ENCODE data around the gene USP15. TPM values are rescaled to one million over a fixed set of nuclear protein-coding genes. Genes with fewer than 3 reads are reported as not detected.

USP15 gene
- polyA plus RNA-seq, 1 donor (not counting 4 experiments of a cell fraction or from before 2014, with no cell fraction given) = 66.5 TPM

DNA sequence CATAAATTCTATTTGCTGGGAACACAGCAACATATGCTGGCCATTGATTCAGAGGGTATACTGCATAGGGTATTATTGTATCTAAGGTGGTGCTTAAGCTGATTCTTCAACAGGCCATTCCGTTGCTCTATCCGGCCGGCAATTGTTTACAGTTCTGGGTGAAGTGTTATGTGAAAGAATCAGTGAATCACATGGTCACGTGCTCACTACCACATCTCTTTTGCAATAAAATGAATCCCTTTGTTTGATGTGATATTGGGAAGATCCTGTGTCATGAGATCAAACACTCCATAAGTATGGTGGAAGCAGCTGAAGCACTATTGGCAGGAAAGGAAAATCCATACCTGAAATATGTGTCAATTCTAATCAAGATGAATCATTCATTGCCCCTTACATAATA is 7.6 kb upstream of the USP15 start:
- no peaks in the 10 kb centered on the region for H3K27me3 ChIP-seq (ENCODE audit: control insufficient read depth, extremely low read depth, insufficient read depth, low read length)
- H3K9me3 ChIP-seq (ENCODE audit: control insufficient read depth, low read depth, low read length) = no peaks in the 10 kb centered on the region
- no peaks in the 10 kb centered on the region for H4K20me1 ChIP-seq (ENCODE audit: control insufficient read depth, extremely low read depth, insufficient read depth, low read length)
- H3K27ac ChIP-seq (ENCODE audit: control insufficient read depth, insufficient read depth, low read length) = no peak overlapping the region
- TF ChIP-seq, protein P1, sequence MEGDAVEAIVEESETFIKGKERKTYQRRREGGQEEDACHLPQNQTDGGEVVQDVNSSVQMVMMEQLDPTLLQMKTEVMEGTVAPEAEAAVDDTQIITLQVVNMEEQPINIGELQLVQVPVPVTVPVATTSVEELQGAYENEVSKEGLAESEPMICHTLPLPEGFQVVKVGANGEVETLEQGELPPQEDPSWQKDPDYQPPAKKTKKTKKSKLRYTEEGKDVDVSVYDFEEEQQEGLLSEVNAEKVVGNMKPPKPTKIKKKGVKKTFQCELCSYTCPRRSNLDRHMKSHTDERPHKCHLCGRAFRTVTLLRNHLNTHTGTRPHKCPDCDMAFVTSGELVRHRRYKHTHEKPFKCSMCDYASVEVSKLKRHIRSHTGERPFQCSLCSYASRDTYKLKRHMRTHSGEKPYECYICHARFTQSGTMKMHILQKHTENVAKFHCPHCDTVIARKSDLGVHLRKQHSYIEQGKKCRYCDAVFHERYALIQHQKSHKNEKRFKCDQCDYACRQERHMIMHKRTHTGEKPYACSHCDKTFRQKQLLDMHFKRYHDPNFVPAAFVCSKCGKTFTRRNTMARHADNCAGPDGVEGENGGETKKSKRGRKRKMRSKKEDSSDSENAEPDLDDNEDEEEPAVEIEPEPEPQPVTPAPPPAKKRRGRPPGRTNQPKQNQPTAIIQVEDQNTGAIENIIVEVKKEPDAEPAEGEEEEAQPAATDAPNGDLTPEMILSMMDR (optimal IDR thresholded peaks at IDR 0.05 in 1 of 3, IDR thresholded peaks at IDR 0.05 in 1 of 3, conservative IDR thresholded peaks at IDR 0.05 in 1 of 3; ENCODE audit: extremely low read depth in 1 of 3, insufficient read depth in 2 of 3, low read length in 3 of 3) = no peak
- TF ChIP-seq EZH2 (IDR thresholded peaks at IDR 0.05; ENCODE audit: low read length) = no peak
- H3K9me1 ChIP-seq (ENCODE audit: control insufficient read depth, extremely low read depth, insufficient read depth, low read length) = no peaks in the 10 kb centered on the region
- no peak overlapping the region for H3K4me2 ChIP-seq (ENCODE audit: control insufficient read depth, extremely low read depth, insufficient read depth, low read depth, low read length)
- dilution Hi-C loops (cut with MboI; ENCODE audit: extremely low pct_ligation_motif_present, low sequenced_read_pairs) = no loop called here
- H3K79me2 ChIP-seq (ENCODE audit: control insufficient read depth, insufficient read depth, low read length) = no peaks in the 10 kb centered on the region
- no peak overlapping the region for H2AFZ ChIP-seq (ENCODE audit: control insufficient read depth, low read length)
- FAIRE-seq = no peak
- H3K4me3 ChIP-seq (ENCODE audit: control insufficient read depth in 2 of 3, extremely low read depth in 1 of 3, insufficient read depth in 2 of 3, low read depth in 1 of 3, low read length in 3 of 3) = no peak overlapping the region
- H3K36me3 ChIP-seq (ENCODE audit: control insufficient read depth in 2 of 2, extremely low read depth in 1 of 2, insufficient read depth in 2 of 2, low read length in 2 of 2) = no peaks in the 10 kb centered on the region
- no peak for DNase-seq (ENCODE audit: low read depth, low spot score)
- H3K4me1 ChIP-seq (ENCODE audit: control insufficient read depth, extremely low read depth, insufficient read depth, low read length) = peaks cover 29% of the 10 kb centered on the region
- H3K9ac ChIP-seq (ENCODE audit: control insufficient read depth, extremely low read depth, insufficient read depth, low read length) = no peak overlapping the region

DNA sequence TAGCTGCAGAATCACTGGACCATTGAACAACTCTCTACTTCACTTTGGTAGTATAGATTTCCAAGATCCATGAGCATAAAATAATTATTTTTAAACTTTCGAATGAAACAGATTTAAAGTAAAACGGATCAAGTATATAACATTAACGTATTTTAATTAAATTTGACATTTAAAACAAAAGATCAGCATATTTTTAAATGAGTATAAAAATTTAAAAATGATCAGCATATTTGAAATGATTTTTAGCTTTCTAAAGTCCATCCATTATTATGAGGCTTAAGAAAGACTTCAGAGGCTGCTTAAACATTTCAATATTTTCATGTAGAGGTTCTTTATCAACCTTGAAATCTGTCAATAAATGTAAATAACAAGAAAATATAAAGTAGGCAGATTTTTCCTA is 5.2 kb upstream of the USP15 start:
- Histone ChIP-seq H3K27ac (ENCODE audit: control insufficient read depth, insufficient read depth, low read length) (no peak overlapping the region), H3K4me1 (ENCODE audit: control insufficient read depth, extremely low read depth, insufficient read depth, low read length) (peaks cover 20% of the 10 kb centered on the region), H3K36me3 (ENCODE audit: control insufficient read depth in 2 of 2, extremely low read depth in 1 of 2, insufficient read depth in 2 of 2, low read length in 2 of 2) (no peaks in the 10 kb centered on the region), H4K20me1 (ENCODE audit: control insufficient read depth, extremely low read depth, insufficient read depth, low read length) (no peaks in the 10 kb centered on the region), H3K9me3 (ENCODE audit: control insufficient read depth, low read depth, low read length) (no peaks in the 10 kb centered on the region), H3K9ac (ENCODE audit: control insufficient read depth, extremely low read depth, insufficient read depth, low read length) (no peak overlapping the region), H3K4me3 (ENCODE audit: control insufficient read depth in 2 of 3, extremely low read depth in 1 of 3, insufficient read depth in 2 of 3, low read depth in 1 of 3, low read length in 3 of 3) (no peak overlapping the region), H2AFZ (ENCODE audit: control insufficient read depth, low read length) (no peak overlapping the region), H3K9me1 (ENCODE audit: control insufficient read depth, extremely low read depth, insufficient read depth, low read length) (no peaks in the 10 kb centered on the region), H3K27me3 (ENCODE audit: control insufficient read depth, extremely low read depth, insufficient read depth, low read length) (no peaks in the 10 kb centered on the region), H3K4me2 (ENCODE audit: control insufficient read depth, extremely low read depth, insufficient read depth, low read depth, low read length) (no peak overlapping the region), H3K79me2 (ENCODE audit: control insufficient read depth, insufficient read depth, low read length) (no peaks in the 10 kb centered on the region)
- dilution Hi-C loops (cut with MboI; ENCODE audit: extremely low pct_ligation_motif_present, low sequenced_read_pairs) = no loop called here
- no peak for DNase-seq (ENCODE audit: low read depth, low spot score)
- TF ChIP-seq, protein P1 (optimal IDR thresholded peaks at IDR 0.05 in 1 of 3, IDR thresholded peaks at IDR 0.05 in 1 of 3, conservative IDR thresholded peaks at IDR 0.05 in 1 of 3; ENCODE audit: extremely low read depth in 1 of 3, insufficient read depth in 2 of 3, low read length in 3 of 3) = no peak
- TF ChIP-seq EZH2 (IDR thresholded peaks at IDR 0.05; ENCODE audit: low read length) = no peak
- FAIRE-seq = no peak
